HG03432 (cell line): ENCODE results near the gene AMIGO2.
"Not testable (repeated sequence)": the region's sequence is repeated elsewhere in the genome, so short reads cannot be mapped to it uniquely, and the experiment has no call there.

ENCODE experiments used
- ATAC-seq: cut with Tn5 transposase; IDR thresholded peaks from one replicate; pipeline ENCODE4 v1.9.1; 2021; ENCODE audit warnings: mild to moderate bottlenecking, moderate library complexity; ENCODE audit not compliant: unreplicated experiment

Gene AMIGO2, protein sequence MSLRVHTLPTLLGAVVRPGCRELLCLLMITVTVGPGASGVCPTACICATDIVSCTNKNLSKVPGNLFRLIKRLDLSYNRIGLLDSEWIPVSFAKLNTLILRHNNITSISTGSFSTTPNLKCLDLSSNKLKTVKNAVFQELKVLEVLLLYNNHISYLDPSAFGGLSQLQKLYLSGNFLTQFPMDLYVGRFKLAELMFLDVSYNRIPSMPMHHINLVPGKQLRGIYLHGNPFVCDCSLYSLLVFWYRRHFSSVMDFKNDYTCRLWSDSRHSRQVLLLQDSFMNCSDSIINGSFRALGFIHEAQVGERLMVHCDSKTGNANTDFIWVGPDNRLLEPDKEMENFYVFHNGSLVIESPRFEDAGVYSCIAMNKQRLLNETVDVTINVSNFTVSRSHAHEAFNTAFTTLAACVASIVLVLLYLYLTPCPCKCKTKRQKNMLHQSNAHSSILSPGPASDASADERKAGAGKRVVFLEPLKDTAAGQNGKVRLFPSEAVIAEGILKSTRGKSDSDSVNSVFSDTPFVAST

DNA sequence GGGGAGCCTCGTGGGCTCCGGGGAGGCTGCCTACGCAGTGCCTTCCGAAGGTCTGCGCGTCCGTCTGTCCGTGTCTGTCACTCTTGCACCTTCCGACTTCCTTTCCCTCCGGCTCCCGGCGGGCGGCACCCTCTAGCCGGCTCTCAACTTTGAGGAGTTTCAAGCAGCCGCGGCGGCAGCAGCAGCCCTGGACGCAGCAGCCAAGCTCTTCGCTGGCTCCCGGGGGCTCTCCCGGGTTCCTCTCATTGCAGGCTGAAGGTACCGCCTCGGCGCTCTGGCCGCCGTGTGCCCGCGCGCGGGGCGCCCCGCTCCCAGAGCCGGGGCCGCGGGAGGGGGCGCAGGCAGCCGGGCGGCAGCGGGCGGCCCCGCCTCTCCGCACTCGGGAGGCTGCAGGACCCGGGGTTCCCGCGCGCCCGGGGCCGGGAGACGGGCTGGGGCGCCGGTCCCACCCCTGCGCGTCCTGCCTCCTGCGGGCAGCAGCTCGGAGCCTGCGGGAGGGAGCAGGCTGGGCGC is at the start of gene AMIGO2, which contains the start of gene PCED1B:
TSS of gene AMIGO2 (minus strand) at position 492 of the 513 bp plus-strand sequence. CDS start 957 bp downstream, outside the sequence.
TSS of gene PCED1B (plus strand) at position 154 of the 513 bp plus-strand sequence. CDS start 155,443 bp downstream, outside the sequence.
- peak; percentile 77 for ATAC-seq

DNA sequence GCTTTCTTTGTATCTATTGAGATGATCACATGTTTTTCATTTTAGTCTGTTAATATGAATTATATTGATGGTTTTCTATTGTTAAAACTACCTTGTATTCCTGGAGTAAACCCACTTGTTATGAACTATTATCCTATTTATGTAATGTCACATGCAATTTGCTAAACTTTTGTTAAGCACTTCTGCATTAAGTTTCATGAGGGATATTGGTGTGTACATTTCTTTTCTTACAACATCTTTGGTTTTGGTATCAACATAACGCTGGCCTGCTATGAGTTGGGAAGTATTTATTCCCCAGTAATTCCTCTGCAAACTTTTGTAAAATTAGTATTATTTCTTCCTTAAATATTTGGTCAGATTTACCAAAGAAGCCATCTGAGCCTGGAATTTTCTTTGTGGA is 46.5 kb upstream of the AMIGO2 start:
- no peak for ATAC-seq

DNA sequence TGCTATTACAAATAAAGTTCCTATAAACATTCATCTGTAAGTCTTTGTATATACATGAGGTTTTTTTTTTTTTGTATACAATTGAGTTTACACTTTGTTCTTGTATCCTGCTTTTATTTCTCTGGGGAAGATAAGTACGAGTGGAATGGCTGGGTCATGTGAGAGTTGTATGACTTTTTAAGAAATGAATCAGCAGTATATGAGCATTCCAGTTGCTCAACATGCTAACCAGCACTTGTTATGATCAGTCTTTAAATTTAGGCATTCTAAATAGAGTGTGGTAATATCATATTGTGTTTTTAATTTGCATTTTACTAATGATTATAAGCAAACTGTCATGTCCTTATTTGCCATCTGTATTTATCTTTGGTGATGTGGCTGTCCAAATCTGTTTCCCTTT is 44.7 kb upstream of the AMIGO2 start:
- no peak for ATAC-seq

DNA sequence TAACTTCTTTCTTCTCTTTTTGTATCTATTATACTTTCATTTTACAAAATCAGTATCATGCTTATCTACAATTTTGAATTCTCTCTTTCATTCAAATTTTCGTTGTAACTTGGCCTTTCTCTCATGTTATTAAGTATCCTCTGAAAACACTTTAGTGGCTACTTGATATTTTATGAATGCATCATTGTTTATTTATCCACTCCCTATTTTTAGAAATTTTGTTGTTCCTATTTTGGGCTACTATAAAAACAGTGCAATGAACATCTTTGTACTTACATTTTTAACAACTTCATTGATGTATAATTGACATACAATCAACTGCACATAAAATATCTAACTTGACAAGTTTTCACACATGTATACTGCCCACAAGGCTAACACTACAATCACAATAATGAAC is 44.0 kb upstream of the AMIGO2 start:
- ATAC-seq: no peak

DNA sequence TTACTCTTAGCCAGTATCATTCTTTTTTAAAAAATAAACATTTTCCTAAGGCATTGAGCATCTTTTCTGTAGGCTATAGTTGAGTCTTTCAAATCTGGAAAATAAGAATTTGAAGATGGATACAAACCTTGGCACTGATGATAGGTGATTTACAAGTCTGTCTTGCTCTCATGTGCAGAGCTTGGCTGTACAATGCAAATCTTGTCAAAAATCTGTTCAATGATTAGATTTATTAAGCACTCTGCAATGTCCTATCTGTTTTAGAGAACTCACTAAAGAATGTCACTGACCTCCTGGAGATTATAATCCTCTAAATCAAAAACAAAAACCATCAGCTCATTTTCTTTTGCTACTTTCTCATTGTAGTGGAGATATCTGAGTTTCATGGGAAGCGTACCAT is 42.8 kb upstream of the AMIGO2 start:
- no peak for ATAC-seq

DNA sequence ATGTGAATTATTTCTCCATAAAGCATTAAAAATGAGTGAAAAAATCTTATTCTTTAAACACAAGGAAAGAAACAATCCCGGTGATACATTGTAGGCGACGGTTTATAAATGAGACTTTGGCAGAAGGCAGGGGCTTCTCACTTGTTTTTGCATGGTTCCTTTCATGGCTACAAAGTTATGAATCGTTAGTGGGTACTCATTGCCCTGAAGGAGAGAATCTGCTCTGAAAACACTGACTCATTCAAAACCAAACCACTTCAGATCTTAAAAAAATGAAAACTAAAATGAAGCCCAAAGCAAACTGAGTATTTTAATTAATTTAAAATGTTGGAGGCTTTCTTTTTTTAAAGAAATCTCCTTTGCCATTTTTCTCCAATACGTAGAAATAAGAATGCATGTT is 41.4 kb upstream of the AMIGO2 start:
- ATAC-seq: no peak

DNA sequence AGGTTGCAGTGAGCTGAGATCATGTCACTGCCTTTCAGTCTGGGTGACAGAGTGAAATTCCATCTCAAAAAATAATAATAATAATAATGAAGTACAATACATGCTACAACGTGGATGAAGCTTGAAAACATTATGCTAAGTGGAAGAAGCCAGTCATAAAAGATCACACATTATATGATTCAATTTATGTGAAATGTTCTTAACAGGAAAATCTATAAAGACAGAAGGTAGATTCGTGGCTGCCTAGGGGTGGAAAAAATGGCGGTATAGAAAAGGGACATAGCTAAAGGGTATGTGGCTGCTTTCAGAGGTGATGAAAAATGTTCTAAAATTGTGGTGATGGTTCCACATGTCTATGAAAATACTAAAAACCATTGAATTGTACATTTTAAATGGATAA is 41.0 kb upstream of the AMIGO2 start:
- no peak for ATAC-seq

DNA sequence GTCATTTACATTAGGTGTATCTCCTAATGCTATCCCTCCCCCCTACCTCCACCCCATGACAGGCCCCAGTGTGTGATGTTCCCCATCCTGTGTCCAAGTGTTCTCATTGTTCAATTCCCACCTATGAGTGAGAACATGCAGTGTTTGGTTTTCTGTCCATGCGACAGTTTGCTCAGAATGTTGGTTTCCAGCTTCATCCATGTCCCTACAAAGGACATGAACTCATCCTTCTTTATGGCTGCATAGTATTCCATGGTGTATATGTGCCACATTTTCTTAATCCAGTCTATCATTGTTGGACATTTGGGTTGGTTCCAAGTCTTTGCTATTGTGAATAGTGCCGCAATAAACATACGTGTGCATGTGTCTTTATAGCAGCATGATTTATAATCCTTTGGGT is 37.5 kb upstream of the AMIGO2 start:
- not testable (repeated sequence) for ATAC-seq

DNA sequence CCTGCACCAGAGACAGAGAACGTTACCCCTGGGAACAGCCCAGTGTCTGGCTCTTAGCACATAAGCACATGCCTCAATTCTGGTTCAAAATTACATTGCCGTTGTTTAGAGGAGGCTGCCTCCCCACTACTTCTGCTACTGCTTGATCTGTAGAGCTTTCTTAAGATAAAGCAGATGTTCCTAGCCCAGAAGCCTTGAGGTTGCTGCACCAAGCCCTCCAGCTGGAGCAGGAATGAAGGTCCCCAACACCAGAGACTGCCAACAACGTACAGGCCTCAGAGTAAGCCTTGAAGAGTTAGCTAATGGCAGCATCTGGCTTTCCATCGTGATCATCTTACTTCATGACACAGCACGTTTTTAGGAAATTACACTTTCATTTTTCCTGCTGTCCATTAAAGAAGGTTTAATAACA is 34.7 kb upstream of the AMIGO2 start:
- ATAC-seq: no peak

DNA sequence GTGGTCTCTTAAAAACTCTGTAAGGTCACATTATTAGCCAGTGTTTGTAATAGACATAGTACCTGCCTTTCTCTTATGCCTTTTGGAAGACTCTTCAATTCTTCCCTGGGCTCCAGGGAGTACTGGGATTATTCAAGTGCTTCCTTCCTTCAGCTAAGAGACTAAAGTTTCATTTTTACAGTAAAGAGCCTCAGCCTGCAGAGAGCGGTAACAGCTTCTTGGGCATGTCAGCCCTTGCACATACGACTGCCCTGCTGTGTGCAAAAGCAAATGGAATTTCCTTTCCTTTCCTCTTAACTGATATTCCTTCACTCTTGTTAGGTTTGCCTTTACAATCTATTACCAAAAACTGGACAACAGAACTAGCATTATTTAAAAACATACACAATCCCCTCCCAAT is 32.9 kb upstream of the AMIGO2 start:
- no peak for ATAC-seq

DNA sequence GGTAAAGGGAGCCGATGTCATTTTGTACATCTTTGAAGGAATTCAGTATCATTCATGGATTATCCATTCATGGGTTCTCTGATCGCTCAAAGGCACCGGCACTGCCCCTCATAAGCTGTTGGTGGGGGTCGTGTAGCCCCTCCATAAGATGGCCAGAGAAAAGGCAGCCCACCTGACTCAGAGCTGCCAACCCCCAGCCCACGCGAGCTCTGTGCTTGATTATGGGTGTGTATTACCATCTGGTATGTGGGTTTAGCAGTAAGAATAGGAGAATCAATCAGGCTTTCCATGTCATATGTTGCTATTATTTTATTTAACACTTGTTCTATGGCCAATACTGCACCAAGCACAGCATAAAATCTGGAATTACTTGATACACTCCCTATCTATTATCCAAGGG is 32.1 kb upstream of the AMIGO2 start:
- no peak for ATAC-seq

DNA sequence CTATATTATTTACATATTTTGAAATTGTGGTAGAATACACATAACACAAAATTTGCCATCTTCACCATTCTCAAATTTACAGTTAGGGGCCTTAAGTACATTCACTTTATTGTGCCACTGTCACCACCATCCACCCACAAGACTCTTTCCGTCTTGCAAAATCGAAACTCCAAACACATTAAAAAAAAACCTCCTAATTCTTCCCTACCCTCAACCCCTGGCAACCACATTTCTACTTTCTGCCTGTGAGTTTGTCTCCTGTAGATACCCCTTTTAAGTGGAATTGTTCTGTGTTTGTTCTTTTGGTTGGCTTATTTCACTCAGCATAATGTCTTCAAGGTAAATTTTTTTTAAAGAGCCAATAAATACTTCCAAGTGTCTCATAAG is 31.6 kb upstream of the AMIGO2 start:
- ATAC-seq: no peak

DNA sequence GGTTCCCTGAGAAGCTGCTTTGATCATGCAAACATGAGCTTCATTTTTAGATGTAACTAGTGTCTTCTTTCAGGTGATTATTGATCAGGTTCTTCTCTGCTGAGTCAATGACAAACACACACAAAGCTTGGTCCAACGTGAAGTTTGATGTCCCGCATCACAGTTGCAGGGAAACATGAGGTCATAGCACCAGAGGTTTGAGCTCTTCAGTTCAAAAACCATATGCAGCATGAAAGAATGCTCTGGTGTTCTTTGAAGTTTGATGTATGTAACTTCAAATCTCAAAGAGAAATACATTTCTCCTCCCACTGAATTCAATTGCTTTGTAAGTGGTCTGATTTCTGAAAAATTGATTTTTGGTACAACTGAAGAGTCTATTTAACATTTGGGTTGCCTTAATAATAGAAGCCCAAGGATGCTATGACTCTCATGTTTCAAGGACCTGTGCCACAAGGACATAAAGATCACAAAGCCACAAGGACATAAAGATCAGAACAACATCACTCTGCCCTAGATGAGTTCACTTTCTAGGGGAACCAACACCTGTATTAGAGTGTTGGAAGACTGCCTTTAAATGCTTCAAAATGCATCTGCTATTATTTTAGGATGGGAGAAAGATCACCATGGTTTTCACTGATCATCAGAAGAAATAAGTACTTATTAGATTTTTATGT is 31.1 kb upstream of the AMIGO2 start:
- no peak for ATAC-seq

DNA sequence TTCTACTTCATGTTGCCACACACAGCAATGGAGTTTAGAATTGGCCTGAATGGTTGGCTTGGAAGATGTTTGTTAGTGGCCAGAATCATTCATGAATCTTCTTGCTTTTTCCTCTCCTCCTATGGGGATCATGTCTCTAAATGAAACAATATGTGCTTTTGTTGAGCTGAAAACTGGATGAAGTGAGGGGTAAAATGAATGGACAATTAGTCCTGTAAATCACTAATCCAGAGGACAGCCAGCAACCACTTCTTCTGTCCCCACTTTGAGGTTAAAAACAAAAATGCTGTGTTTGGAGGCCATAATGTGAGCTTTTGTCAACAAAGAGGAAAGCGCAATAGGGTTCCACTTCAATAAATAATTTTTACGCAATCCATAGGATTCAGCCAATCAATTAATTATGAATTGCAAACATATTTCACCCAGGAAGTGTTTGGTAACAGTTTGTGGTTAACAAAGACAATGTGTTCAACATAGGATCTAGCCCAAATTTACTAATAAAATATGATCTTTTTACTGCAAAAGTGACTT is 30.3 kb upstream of the AMIGO2 start:
- no peak for ATAC-seq

DNA sequence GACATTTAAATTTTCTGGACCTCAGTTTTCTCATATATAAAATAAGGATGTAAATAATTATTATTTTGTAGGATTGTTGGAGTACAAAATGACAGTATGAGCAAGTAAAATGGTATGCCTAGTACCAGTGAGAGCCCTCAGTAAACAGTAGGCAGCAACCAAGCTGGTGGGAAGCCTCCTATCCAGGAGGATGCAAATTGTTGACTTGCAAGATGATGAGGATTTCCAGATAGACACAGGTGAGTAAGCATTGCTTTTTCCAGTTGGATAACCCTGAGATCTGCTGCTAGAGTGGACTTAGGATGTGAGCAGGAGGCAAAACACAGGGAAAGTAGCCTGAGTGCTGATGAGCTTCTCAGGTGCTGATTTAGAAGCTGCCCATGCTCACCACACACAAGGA is 28.2 kb upstream of the AMIGO2 start:
- ATAC-seq: no peak

DNA sequence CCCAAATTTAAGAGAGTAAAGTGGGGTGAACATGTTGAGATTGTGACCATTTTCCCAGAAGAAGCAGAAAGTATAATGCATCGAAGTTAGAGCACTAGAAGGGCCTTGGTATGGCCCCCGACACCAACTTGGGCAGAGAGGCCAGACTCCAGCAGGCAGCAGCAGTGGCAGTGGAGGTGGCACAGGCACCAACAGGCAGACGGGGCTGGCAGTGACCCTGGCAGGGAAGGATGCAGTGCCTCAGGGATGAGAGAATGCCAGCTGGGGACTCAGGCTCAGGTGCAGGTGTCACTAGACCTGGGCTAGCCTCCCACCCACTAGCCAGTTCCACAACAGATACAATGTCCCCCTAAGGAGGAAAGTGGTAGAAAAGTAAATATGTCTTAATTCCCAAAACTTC is 27.7 kb upstream of the AMIGO2 start:
- ATAC-seq: no peak

DNA sequence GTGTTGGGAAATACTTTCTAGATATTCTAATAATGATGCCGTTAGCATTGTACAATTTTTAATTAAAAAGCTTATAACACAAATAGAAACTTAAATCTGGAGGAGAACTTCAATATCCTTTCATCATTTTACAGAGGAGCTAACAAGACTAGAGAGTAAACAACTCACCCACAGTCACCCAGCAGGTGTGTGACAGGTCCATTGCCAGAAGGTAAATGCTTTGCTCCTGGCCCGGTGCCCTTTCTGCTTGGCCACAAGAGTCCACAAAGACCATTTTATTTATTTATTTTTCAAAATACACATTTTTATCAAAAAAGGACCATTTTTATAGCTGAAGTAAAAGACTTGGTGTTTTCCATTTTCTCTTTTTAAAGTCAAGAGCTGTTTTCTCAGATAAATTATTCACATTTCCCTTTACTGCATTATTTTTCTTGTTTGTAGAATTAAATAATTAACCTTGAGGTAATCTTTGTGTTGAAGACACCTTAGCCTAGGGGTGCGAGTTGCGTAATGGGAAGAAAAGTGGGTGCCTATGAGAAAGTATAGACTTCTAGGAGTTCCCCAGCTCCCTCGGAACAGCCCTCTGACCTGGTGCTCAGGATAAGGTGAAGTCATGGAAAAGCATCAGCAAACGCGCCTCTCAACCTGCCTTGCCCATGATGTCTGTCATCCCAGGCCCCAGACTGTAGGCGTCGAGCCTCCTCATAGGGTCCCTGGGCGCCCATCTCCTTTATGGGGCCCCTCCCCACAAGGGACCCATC is 26.3 kb upstream of the AMIGO2 start:
- no peak for ATAC-seq

DNA sequence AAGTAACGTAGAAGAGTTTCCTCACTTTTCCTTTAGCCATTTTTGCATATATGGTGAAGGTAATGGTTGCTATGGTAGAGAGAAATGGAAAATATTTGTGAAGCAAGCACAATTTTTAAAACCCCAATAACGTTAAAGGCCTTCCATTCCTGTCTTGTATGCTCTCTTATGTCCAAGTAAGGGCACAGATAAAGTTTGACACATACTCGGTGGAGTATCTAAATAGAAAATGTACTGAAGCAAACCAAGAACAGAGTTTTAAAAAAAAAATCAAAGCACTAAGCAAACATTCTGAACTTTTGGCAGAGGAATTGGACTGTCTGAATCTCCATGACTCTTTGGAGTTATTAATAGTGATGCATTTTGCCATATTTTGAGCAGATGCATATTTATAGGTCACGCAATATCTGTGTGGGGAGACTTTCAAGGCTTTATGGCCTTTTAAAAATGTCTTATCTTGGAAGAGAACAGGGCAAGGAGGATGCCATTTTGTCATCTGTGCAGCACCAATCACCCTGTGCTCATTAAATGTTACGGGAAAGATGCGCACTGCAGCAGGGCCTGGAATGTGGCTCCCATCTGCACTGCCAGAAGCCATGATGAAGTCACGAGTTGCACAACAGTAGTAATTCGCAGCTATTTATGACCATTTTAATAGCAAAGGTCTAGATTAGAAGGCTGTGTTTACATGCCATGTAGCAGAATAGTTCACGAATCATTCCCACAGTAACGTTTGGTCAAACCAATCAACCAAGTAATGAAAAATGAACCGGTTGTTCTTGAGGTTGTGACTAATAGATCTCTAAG is 23.3 kb upstream of the AMIGO2 start:
- ATAC-seq: no peak

DNA sequence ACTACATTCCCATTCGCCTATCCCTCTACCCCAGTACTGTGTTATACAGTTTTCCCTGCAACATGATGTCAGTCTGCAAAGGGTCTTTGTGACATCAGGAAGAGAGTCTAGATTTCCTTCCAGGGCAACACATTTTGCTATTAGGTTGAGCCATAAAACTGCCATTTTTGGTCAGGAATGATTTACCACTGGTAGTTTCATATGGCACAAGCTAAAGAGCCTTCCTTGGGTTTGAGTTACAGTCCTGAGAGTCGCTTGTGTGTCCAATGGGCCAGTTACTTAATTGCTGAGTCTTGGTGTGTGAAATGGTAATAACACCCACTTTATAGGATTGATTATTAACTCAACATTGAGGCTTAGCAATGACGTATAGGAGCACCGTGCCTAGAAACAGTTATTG is 22.6 kb upstream of the AMIGO2 start:
- ATAC-seq: no peak

DNA sequence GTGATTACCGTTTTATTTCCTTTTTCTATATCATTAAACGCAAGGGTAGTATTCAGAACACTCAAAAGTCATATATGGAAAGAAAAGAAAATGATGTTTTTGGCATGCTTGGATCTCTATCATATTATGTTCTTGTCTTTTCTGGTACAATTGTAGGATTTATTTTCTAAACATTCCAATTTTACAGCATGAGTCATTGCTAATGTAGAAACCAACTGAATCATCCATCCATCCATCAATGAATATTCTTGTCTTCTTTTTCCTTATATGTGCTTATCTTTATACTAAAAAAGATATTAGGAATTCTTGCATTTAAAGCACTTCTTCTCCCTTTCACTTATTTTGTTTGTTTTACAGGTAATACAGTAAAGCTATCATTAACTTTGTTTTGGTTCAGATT is 20.4 kb upstream of the AMIGO2 start:
- ATAC-seq: no peak
